Measurements from ENCODE around the gene SIGLEC15.
"Not testable (repeated sequence)": the region's sequence is repeated elsewhere in the genome, so short reads cannot be mapped to it uniquely, and the experiment has no call there.

The SIGLEC15 gene

GRCh38 chr18:45825258-45826044, at the start of gene SIGLEC15:
Gene SIGLEC15 (plus strand): TSS chr18:45825675. CDS start chr18:45825729, 54 bp downstream.
- no peak for DNase-seq

GRCh38 chr18:45775743-45776142, 49.7 kb upstream of the SIGLEC15 start:
- DNase-seq = no peak

- no peak for DNase-seq
Measured at GRCh38 chr18:45777393-45777792, 48.1 kb upstream of the SIGLEC15 start.

- DNase-seq = no peak
Measured at GRCh38 chr18:45780568-45780967, 44.9 kb upstream of the SIGLEC15 start.

GRCh38 chr18:45782662-45783061, 42.8 kb upstream of the SIGLEC15 start:
- DNase-seq = no peak

GRCh38 chr18:45783097-45784075, 42.1 kb upstream of the SIGLEC15 start:
- DNase-seq = no peak

- no peak for DNase-seq
Measured at GRCh38 chr18:45785134-45785533, 40.3 kb upstream of the SIGLEC15 start.

GRCh38 chr18:45786941-45787340, 38.5 kb upstream of the SIGLEC15 start:
- no peak for DNase-seq

- no peak for DNase-seq
Measured at GRCh38 chr18:45787346-45787745, 38.1 kb upstream of the SIGLEC15 start.

GRCh38 chr18:45788861-45789260, 36.6 kb upstream of the SIGLEC15 start:
- DNase-seq = no peak

GRCh38 chr18:45792506-45793263, 32.8 kb upstream of the SIGLEC15 start:
- DNase-seq = no peak

- DNase-seq = no peak
Measured at GRCh38 chr18:45793264-45793965, 32.1 kb upstream of the SIGLEC15 start.

GRCh38 chr18:45801416-45802004, 24.0 kb upstream of the SIGLEC15 start:
- no peak for DNase-seq

- DNase-seq = no peak
Measured at GRCh38 chr18:45802814-45803492, 22.5 kb upstream of the SIGLEC15 start.

- DNase-seq = no peak
Measured at GRCh38 chr18:45805551-45805950, 19.9 kb upstream of the SIGLEC15 start.

- no peak for DNase-seq
Measured at GRCh38 chr18:45806226-45806625, 19.2 kb upstream of the SIGLEC15 start.

- not testable (repeated sequence) for DNase-seq
Measured at GRCh38 chr18:45807144-45807543, 18.3 kb upstream of the SIGLEC15 start.

GRCh38 chr18:45814733-45815132, 10.7 kb upstream of the SIGLEC15 start:
- DNase-seq = not testable (repeated sequence)

- no peak for DNase-seq
Measured at GRCh38 chr18:45817543-45817942, 7.9 kb upstream of the SIGLEC15 start.

GRCh38 chr18:45818765-45819164, 6.7 kb upstream of the SIGLEC15 start:
- DNase-seq = not testable (repeated sequence)

- no peak for DNase-seq
Measured at GRCh38 chr18:45820106-45820745, 5.2 kb upstream of the SIGLEC15 start.
